ENCODE results near the gene WEE1. TPM values are rescaled to one million over a fixed set of nuclear protein-coding genes. Genes with fewer than 3 reads are reported as not detected.

Gene WEE1
- total and polyA plus RNA-seq, 10 donors: 6.3 to 30.6 (median 14.4) TPM

- TF ChIP-seq CTCF (IDR thresholded peaks at IDR 0.05 in 8 of 11, conservative IDR thresholded peaks at IDR 0.05 in 3 of 11) (no peak), POLR2A (IDR thresholded peaks at IDR 0.05) (no peak), POLR2AphosphoS5 (IDR thresholded peaks at IDR 0.05) (no peak)
- H3K4me3 ChIP-seq: no peak overlapping the region
- intact Hi-C loops (cut with DNase I; ENCODE audit: low total_unique reads): no loop called here
- H3K9me3 ChIP-seq: no peaks in the 10 kb centered on the region
- H3K27me3 ChIP-seq (replicated peaks in 1 of 7): no peaks in the 10 kb centered on the region
- H3K27ac ChIP-seq: peak overlapping the region in 4 of 8 donors; percentile 48 to 82 (median 73)
- 75 to 87% (median 80%) methylated on average over 6 of the region's 6 CpGs for WGBS, 5 donors
- DNase-seq: no peak
- H3K4me1 ChIP-seq: peaks cover 17 to 72% (median 34%) of the 10 kb centered on the region in 6 donors
- no peaks in the 10 kb centered on the region for H3K36me3 ChIP-seq
Observed at GRCh38 chr11:9629064-9629463, 55.6 kb downstream of the WEE1 start.

GRCh38 chr11:9633679-9634078, 60.2 kb downstream of the WEE1 start:
- no peaks in the 10 kb centered on the region for H3K27me3 ChIP-seq (replicated peaks in 1 of 7)
- intact Hi-C loops (cut with DNase I; ENCODE audit: low total_unique reads): no loop called here
- H3K36me3 ChIP-seq: no peaks in the 10 kb centered on the region
- H3K4me1 ChIP-seq: peaks cover 4 to 38% (median 15%) of the 10 kb centered on the region in 6 donors
- WGBS, 5 donors: 27 to 43% (median 33%) methylated on average over 2 of the region's 2 CpGs
- H3K9me3 ChIP-seq: no peaks in the 10 kb centered on the region
- DNase-seq: no peak
- TF ChIP-seq CTCF (IDR thresholded peaks at IDR 0.05 in 8 of 11, conservative IDR thresholded peaks at IDR 0.05 in 3 of 11) (no peak), POLR2AphosphoS5 (IDR thresholded peaks at IDR 0.05) (no peak), POLR2A (IDR thresholded peaks at IDR 0.05) (no peak)
- H3K27ac ChIP-seq: peak overlapping the region in 3 of 8 donors; percentile 8 to 42 (median 26)
- no peak overlapping the region for H3K4me3 ChIP-seq

- TF ChIP-seq POLR2A (IDR thresholded peaks at IDR 0.05): no peak
- TF ChIP-seq POLR2AphosphoS5 (IDR thresholded peaks at IDR 0.05): no peak
- no peak for TF ChIP-seq CTCF (IDR thresholded peaks at IDR 0.05 in 8 of 11, conservative IDR thresholded peaks at IDR 0.05 in 3 of 11)
- Histone ChIP-seq H3K27ac (no peak overlapping the region), H3K36me3 (no peaks in the 10 kb centered on the region), H3K27me3 (replicated peaks in 1 of 7) (no peaks in the 10 kb centered on the region), H3K4me1 (peaks cover 16 to 49% (median 28%) of the 10 kb centered on the region in 6 donors), H3K9me3 (no peaks in the 10 kb centered on the region), H3K4me3 (no peak overlapping the region)
- intact Hi-C loops (cut with DNase I; ENCODE audit: low total_unique reads): no loop called here
- no peak for DNase-seq
- WGBS, 5 donors: 82 to 100% (median 94%) methylated on average over 1 of the region's 1 CpG
Observed at GRCh38 chr11:9636691-9637090, 63.2 kb downstream of the WEE1 start.

- 23 to 47% (median 43%) methylated on average over 5 of the region's 5 CpGs for WGBS, 5 donors
Observed at GRCh38 chr11:9639099-9639498, 65.6 kb downstream of the WEE1 start.

More at GRCh38 chr11:9639099-9639498, 65.6 kb downstream of the WEE1 start:
- peak; percentile 83 for DNase-seq
- Histone ChIP-seq H3K4me1 (peaks cover 12 to 51% (median 31%) of the 10 kb centered on the region in 6 donors), H3K9me3 (no peaks in the 10 kb centered on the region), H3K4me3 (no peak overlapping the region), H3K27ac (peak overlapping the region; percentile 13 to 85 (median 75)), H3K36me3 (no peaks in the 10 kb centered on the region), H3K27me3 (replicated peaks in 1 of 7) (no peaks in the 10 kb centered on the region)
- intact Hi-C loops (cut with DNase I; ENCODE audit: low total_unique reads): no loop called here
- TF ChIP-seq POLR2AphosphoS5 (IDR thresholded peaks at IDR 0.05) (peak; percentile 18 to 80 (median 44)), CTCF (IDR thresholded peaks at IDR 0.05 in 8 of 11, conservative IDR thresholded peaks at IDR 0.05 in 3 of 11) (no peak), POLR2A (IDR thresholded peaks at IDR 0.05) (no peak)

Small RNA genes within 50 kb of the gene (small RNA-seq; reads per million reads assigned to genes)
- gene RF01210: 0 reads per million in 4 donors

Other genes starting within 250 kb of the WEE1 start
- 100 to 1,000 TPM in 1 of 7 donors, 10 to 100 TPM in 6; 53.9 to 104 (median 67.7) TPM for gene IPO7, start 189.0 kb upstream of the WEE1 start, total RNA-seq
- gene IPO7, start 189.0 kb upstream of the WEE1 start, polyA plus RNA-seq: 10 to 100 TPM; 12.8 to 20.0 (median 17.9) TPM
- 10 to 100 TPM; 24.2 to 42.5 (median 39.1) TPM for gene ZNF143, start 112.7 kb upstream of the WEE1 start, total RNA-seq
- gene ZNF143, start 112.7 kb upstream of the WEE1 start, polyA plus RNA-seq: 10 to 100 TPM; 12.1 to 19.4 (median 17.1) TPM
- gene SWAP70, start 90.4 kb downstream of the WEE1 start, total RNA-seq: 100 to 1,000 TPM in 6 of 7 donors, 10 to 100 TPM in 1; 95.2 to 130 (median 117) TPM
- 10 to 100 TPM; 34.9 to 55.0 (median 38.6) TPM for gene SWAP70, start 90.4 kb downstream of the WEE1 start, polyA plus RNA-seq

Data from spleen (tissue), 11 donors.